ENCODE results near the gene PTGES3. TPM values are rescaled to one million over a fixed set of nuclear protein-coding genes. Genes with fewer than 3 reads are reported as not detected.

Gene PTGES3
- 68.5 and 104 TPM in 2 replicates for total RNA-seq

GRCh38 chr12:56688129-56688845 lies at the start of gene PTGES3:
Gene PTGES3 (minus strand): TSS chr12:56688284. CDS start chr12:56687999, 285 bp downstream.

GRCh38 chr12:56724972-56725722 lies 37.1 kb upstream of the PTGES3 start, which contains the start of gene NACA:
Gene NACA (minus strand): TSS chr12:56725299. CDS start chr12:56724521, 778 bp downstream.

DNA sequence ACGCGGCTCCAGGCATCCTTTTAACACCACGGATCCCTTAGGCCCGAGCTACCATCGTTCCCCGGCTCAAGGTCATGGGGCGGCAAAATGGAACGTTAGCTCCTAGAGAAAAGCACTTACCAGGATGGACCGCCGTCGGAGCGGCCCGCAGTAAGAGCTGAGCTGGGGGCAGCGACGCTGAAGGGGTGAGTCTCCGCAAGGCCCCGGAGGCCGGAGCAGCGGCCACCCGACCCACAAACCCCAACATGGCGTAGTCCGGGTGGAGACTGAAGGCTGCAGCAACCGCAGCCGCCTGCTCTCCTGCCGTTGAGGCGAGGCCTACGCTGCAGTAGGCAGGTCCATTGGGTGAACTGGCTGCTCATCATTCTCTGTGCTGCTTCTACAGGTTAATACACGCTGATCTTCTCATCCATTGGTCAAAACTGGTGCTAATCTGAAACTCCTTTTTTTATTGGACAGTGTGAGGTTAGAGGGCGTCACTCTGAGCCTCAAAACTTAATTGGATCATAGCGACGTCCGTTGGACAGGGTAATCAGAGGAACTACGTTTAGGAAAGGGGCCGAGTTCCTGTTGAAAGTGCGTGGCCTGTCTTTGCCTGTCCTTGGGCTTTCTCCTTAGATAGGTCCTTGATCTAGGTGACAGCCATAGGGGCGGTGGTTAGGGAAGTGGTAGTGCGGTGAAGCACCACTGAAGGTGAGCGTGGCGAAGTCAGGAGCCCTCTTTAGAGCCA lies 42.2 kb downstream of the PTGES3 start, which contains the start of gene ATP5F1B:
ATP5F1B (minus strand) TSS at position 268 of the 730 bp plus-strand sequence; CDS start at position 247, 21 bp downstream.

GRCh38 chr12:56630180-56630632 lies 57.9 kb downstream of the PTGES3 start, which contains the start of gene BAZ2A:
Gene BAZ2A (minus strand): TSS chr12:56630326. CDS start chr12:56617530, 12,796 bp downstream.

Other genes starting within 250 kb of the PTGES3 start
- 12.1 and 31.5 TPM in 2 replicates for gene TIMELESS, start 238.9 kb downstream of the PTGES3 start, total RNA-seq
- gene MIP, start 233.6 kb downstream of the PTGES3 start, total RNA-seq = not detected in 2 replicates
- 1.5 and 1.7 TPM in 2 replicates for gene SPRYD4, start 219.7 kb downstream of the PTGES3 start, total RNA-seq
- gene GLS2, start 200.1 kb downstream of the PTGES3 start, total RNA-seq = 0.22 and 0.25 TPM in 2 replicates
- gene RBMS2, start 166.5 kb downstream of the PTGES3 start, total RNA-seq = 6.8 and 8.6 TPM in 2 replicates
- gene BAZ2A, start 58.0 kb downstream of the PTGES3 start, total RNA-seq = 20.2 and 20.9 TPM in 2 replicates
- 483 and 651 TPM in 2 replicates for gene ATP5F1B, start 42.3 kb downstream of the PTGES3 start, total RNA-seq
- 1,021 and 1,089 TPM in 2 replicates for gene NACA, start 37.0 kb upstream of the PTGES3 start, total RNA-seq
- gene PRIM1, start 64.0 kb upstream of the PTGES3 start, total RNA-seq = 9.5 and 29.7 TPM in 2 replicates
- 2.8 and 22.1 TPM in 2 replicates for gene HSD17B6, start 75.0 kb upstream of the PTGES3 start, total RNA-seq
- gene SDR9C7, start 246.1 kb upstream of the PTGES3 start, total RNA-seq = not detected in 2 replicates

Measured in uterine smooth muscle cell (primary cell).